SW 1271 (cell line): ENCODE measurements around the gene MYBPH.

Experiments used
- DNase-seq, 2 experiments: peaks; one replicate each; lab custom pipeline; 2025; lab: John Stamatoyannopoulos, UW

The MYBPH gene

GRCh38 chr1:203178821-203179666 is 3.4 kb upstream of the MYBPH start:
- no peak for DNase-seq

GRCh38 chr1:203178083-203178482 is 2.5 kb upstream of the MYBPH start:
- DNase-seq, result no peak

GRCh38 chr1:203177470-203178039 is 1.9 kb upstream of the MYBPH start:
- peak in 1 of 2 experiments; percentile 1 for DNase-seq

- DNase-seq, result no peak
These were observed 1.4 kb upstream of the MYBPH start for GRCh38 chr1:203177036-203177405.

GRCh38 chr1:203176273-203177035 is 828 bp upstream of the MYBPH start:
- DNase-seq, result no peak

GRCh38 chr1:203175827-203176241 is 208 bp upstream of the MYBPH start:
- DNase-seq, result no peak

- no peak for DNase-seq
These were observed 1.2 kb downstream of the MYBPH start for GRCh38 chr1:203174324-203174985.

- DNase-seq, result no peak
These were observed 2.1 kb downstream of the MYBPH start for GRCh38 chr1:203173566-203173965.

- no peak for DNase-seq
These were observed 2.5 kb downstream of the MYBPH start for GRCh38 chr1:203173011-203173555.

GRCh38 chr1:203172184-203173010 is 3.2 kb downstream of the MYBPH start:
- peak in 1 of 2 experiments; percentile 4 for DNase-seq

- DNase-seq, result no peak
These were observed 4.1 kb downstream of the MYBPH start for GRCh38 chr1:203171341-203172183.

- no peak for DNase-seq
These were observed 4.8 kb downstream of the MYBPH start for GRCh38 chr1:203170625-203171330.

GRCh38 chr1:203169770-203170520 is 5.7 kb downstream of the MYBPH start:
- no peak for DNase-seq

- no peak for DNase-seq
These were observed 6.6 kb downstream of the MYBPH start for GRCh38 chr1:203168991-203169390.

GRCh38 chr1:203168256-203168786 is 7.3 kb downstream of the MYBPH start:
- DNase-seq, result no peak

GRCh38 chr1:203167913-203168200 is 7.8 kb downstream of the MYBPH start:
- DNase-seq, result no peak

GRCh38 chr1:203167026-203167912 is 8.4 kb downstream of the MYBPH start:
- DNase-seq, result no peak
